RWPE2 (cell line): Measurements from ENCODE around the gene MSH4.
A peak's percentile ranks its signal among the peaks of the same experiment; 100 is the strongest.

Source experiments
- ATAC-seq: fragments of 200-7000 bp; cut with Tn5 transposase; 3 replicates; pipeline ENCODE4 v1.9.1; 2021; ENCODE audit warnings: low read depth
- DNase-seq: peaks from one replicate; pipeline ENCODE4 v3.0.0-alpha.2; 2020; ENCODE audit warnings: low spot score
- H3K27ac ChIP-seq: fragments of 450-650 bp; 2 replicates; pipeline ENCODE4 v1.5.1; 2017; ENCODE audit warnings: mild to moderate bottlenecking; ENCODE audit not compliant: poor library complexity, severe bottlenecking
- H3K27me3 ChIP-seq: fragments of 250-450 bp; sonication (Bioruptor Pico); 2 replicates; pipeline ENCODE4 v1.5.1; 2021; ENCODE audit warnings: mild to moderate bottlenecking, moderate library complexity; ENCODE audit not compliant: insufficient read depth, poor library complexity, severe bottlenecking
- H3K36me3 ChIP-seq: fragments of 250-450 bp; sonication (Bioruptor Pico); 2 replicates; pipeline ENCODE4 v1.5.1; 2020; ENCODE audit warnings: low read depth, mild to moderate bottlenecking, moderate library complexity
- H3K4me1 ChIP-seq: fragments of 250-450 bp; sonication (Bioruptor Pico); 2 replicates; pipeline ENCODE4 v1.5.1; 2021; ENCODE audit warnings: mild to moderate bottlenecking, moderate library complexity; ENCODE audit not compliant: insufficient read depth, poor library complexity, severe bottlenecking
- H3K4me3 ChIP-seq: fragments of 250-450 bp; sonication (Bioruptor Pico); 2 replicates; pipeline ENCODE4 v1.5.1; 2021; ENCODE audit warnings: mild to moderate bottlenecking, moderate library complexity; ENCODE audit not compliant: severe bottlenecking
- H3K9me3 ChIP-seq: fragments of 250-450 bp; sonication (Bioruptor Pico); 2 replicates; pipeline ENCODE4 v1.5.1; 2021; ENCODE audit warnings: mild to moderate bottlenecking, moderate library complexity; ENCODE audit not compliant: severe bottlenecking
- CTCF ChIP-seq: fragments of 450-650 bp; IDR thresholded peaks from one replicate; pipeline ENCODE4 v1.5.1; 2017; ENCODE audit warnings: mild to moderate bottlenecking, moderate library complexity; ENCODE audit not compliant: poor library complexity, severe bottlenecking

Gene MSH4

GRCh38 chr1:75845576-75845975 is 48.9 kb downstream of the MSH4 start:
- no peak for TF ChIP-seq CTCF
- Histone ChIP-seq H3K27me3 (no peaks in the 10 kb centered on the region), H3K36me3 (no peaks in the 10 kb centered on the region), H3K9me3 (no peaks in the 10 kb centered on the region), H3K4me3 (no peak overlapping the region), H3K4me1 (no peaks in the 10 kb centered on the region), H3K27ac (no peak overlapping the region)
- ATAC-seq (no peak), DNase-seq (no peak)

GRCh38 chr1:75855010-75855409 is 58.3 kb downstream of the MSH4 start:
- no peak for TF ChIP-seq CTCF
- H3K27ac ChIP-seq: peak overlapping the region; percentile 21
- H3K27me3 ChIP-seq: no peaks in the 10 kb centered on the region
- no peak overlapping the region for H3K4me3 ChIP-seq
- no peaks in the 10 kb centered on the region for H3K36me3 ChIP-seq
- H3K4me1 ChIP-seq: peaks cover 4% of the 10 kb centered on the region
- ATAC-seq (peak; percentile 98), DNase-seq (no peak)
- H3K9me3 ChIP-seq: peaks cover 2% of the 10 kb centered on the region

- no peak for DNase-seq
- no peaks in the 10 kb centered on the region for H3K36me3 ChIP-seq
- no peak overlapping the region for H3K4me3 ChIP-seq
- peak overlapping the region; percentile 21 for H3K27ac ChIP-seq
- peaks cover 2% of the 10 kb centered on the region for H3K9me3 ChIP-seq
- no peak for TF ChIP-seq CTCF
- peaks cover 4% of the 10 kb centered on the region for H3K4me1 ChIP-seq
- H3K27me3 ChIP-seq: no peaks in the 10 kb centered on the region
- no peak for ATAC-seq
These were observed 59.1 kb downstream of the MSH4 start for GRCh38 chr1:75855734-75856133.

- no peak overlapping the region for H3K27ac ChIP-seq
- TF ChIP-seq CTCF: no peak
- ATAC-seq: no peak
- no peaks in the 10 kb centered on the region for H3K27me3 ChIP-seq
- DNase-seq: no peak
- no peaks in the 10 kb centered on the region for H3K4me1 ChIP-seq
- H3K4me3 ChIP-seq: no peak overlapping the region
- no peaks in the 10 kb centered on the region for H3K9me3 ChIP-seq
- H3K36me3 ChIP-seq: no peaks in the 10 kb centered on the region
These were observed 65.1 kb downstream of the MSH4 start for GRCh38 chr1:75861831-75862230.

GRCh38 chr1:75870951-75871350 is 74.3 kb downstream of the MSH4 start:
- ATAC-seq (no peak), DNase-seq (no peak)
- H3K9me3 ChIP-seq: no peaks in the 10 kb centered on the region
- no peaks in the 10 kb centered on the region for H3K36me3 ChIP-seq
- H3K4me3 ChIP-seq: no peak overlapping the region
- H3K27ac ChIP-seq: no peak overlapping the region
- no peaks in the 10 kb centered on the region for H3K27me3 ChIP-seq
- no peaks in the 10 kb centered on the region for H3K4me1 ChIP-seq
- no peak for TF ChIP-seq CTCF
